Glomerular visceral epithelial cell (primary cell): Measurements from ENCODE around the gene TCL1A.

Experiments used
- DNase-seq: peaks from one replicate; pipeline ENCODE4 v3.0.0-alpha.2; 2016; ENCODE audit errors: extremely low spot score

Gene TCL1A

DNA sequence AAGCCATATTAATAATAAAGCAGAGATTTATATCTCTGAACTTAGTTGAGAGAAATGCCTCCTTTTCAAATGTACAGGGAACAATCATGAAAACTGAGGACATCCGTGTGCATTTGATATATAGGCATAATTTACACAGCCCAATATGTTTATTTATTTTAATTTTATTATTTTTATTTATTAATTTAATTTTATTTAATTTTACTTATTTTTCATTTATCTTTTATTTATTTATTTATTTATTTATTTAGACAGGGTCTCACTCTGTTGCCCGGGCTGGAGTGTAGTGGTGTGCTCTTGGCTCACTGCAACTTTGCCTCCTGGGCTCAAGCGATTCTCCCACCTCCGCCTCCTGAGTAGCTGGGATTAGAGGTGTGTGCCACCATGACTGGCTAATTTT, 8.4 kb downstream of the TCL1A start:
- no peak for DNase-seq

DNA sequence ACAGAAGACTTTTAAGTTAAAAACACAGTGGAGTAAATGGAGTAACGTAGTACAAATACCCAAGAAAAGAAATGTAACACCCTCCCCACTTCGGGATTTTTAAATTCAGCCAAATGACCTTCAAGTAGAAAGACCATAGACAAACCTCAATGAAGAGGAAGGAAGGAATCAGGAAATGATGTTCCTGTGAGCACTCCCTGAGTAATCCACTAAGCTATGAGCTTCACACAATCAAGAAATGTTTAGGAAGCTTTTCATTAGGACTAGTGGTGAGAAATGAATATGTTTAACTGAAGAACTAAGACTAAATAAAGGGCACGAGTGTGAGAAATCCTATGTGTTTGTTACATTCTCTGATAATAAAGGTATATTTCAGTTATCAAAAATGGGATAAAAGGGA, 10.1 kb downstream of the TCL1A start:
- DNase-seq, result no peak

DNA sequence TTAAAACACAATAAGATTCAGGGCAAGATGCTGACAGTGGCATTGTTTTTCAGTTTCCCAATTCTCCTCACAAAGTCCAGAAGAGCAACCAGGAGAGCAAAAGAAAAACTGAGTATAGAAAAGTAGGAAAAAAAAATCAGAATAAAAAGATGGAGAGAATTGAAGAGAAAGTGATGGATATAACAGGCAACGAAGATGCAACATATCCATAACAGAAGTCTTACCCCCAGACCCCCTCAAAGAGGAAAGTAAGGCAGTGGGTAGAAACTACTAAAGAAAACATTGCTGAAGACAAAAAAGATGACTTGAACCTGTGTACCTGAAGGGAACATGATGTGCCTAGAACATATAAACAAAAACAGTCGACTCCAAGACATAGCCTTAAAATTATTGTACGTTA, 10.6 kb downstream of the TCL1A start:
- DNase-seq, result no peak

DNA sequence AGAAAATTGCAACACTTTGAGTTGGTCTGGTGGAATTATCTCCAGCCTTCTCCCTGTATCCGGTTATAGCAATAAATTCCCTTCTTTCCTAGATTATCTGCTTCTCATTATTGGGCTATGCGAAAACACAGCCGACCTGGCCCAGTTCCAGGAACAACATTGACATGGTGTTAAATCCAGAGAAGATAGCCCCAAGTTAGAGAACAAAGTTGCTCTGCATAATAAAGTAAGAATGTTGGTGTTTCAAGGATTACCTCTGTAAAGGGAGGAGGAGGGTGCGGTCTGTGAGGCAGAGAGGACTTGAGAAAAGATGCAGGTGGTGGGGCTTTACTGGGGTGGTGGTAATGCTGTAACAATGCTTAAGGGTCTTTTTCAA, 12.1 kb downstream of the TCL1A start:
- DNase-seq, result no peak

DNA sequence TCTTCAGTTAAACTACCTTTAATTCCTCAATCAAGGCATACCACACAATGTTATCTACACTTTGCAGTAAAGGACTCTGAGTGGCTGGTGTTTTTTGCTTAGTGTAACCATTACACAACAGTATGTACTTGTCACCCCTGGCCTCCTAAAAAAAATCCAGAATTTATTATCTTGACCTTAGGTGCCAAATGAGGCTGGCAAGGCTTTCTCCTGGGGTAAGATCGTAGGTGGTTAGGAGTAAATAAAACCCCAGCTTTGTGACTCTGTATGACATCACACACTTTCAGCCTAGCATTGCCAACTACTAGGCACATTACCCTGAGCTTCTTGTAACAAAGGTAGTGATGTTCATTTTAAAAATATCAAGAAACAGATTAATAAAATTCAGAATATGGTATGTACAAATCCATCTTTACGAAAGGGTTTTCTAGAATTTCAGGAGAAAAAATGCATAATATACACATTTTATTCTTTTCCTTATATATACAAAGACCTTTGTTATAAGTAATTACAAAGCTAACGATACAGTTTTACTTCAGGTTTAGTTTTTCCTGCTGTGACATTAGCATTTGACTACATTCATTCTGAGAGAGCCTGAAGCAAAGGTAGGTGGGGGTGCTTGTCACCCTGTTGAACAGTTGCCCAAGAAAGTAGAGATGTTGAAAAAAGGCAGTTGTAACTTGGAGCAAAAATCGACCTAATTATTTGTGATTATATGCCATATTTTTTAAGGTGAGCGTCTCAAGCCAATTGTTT, 13.5 kb downstream of the TCL1A start:
- DNase-seq, result no peak

DNA sequence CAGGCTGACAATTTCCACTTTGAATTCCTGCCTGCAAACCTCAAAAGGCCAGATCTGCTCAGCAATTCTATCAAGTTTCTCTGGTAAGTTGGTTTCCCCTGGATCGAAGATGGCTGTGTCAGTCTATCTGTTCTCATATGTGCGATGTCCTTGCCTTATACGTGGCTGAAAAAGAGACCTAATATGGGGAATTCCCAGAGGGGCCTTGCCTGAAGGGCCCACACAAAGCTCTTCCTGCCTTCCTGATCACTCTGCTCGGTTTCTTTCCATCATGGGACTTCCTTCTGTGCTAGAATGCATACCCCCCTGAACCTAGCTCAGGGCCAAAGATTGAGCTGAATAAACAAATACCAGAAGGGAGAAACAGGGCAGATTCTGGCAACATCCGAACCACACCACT, 14.5 kb downstream of the TCL1A start:
- DNase-seq, result no peak

DNA sequence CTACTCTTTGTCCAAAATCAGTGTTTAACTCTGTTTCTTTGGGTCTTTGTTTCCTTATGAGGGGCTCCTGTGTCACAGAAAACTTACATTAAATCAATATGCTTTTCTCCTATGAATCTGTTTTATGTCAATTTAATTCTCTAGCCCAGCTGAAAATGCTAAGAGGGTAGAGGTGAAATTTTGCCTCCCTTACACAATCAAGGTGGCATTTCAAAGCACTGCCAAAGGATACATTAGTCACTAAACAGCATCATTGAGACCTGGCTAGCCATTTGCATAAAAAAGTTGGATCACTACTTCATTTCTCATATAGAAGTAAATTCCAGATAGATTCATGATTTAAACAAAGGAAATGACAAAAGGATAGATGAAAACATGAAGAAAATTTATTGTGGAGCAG, 15.6 kb downstream of the TCL1A start:
- no peak for DNase-seq

DNA sequence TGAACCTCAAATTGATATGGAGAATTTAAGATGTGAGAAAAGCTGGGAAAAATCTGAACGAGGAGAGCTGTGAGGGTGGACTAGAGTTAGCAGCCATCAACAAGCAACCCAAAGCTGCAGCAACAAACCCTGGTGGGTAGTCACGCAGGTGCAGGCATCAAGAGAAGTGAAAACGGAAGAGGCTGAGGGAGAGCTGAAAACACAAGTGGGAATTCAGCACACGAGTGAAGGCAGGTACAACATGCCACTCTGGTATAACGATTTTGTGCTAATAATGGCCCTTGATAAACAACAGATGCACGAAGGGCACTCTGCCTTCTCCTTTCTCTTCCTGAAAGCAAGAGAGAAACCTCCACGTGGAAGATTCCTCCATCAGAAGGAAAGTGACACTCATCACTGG, 16.2 kb downstream of the TCL1A start:
- DNase-seq, result no peak

DNA sequence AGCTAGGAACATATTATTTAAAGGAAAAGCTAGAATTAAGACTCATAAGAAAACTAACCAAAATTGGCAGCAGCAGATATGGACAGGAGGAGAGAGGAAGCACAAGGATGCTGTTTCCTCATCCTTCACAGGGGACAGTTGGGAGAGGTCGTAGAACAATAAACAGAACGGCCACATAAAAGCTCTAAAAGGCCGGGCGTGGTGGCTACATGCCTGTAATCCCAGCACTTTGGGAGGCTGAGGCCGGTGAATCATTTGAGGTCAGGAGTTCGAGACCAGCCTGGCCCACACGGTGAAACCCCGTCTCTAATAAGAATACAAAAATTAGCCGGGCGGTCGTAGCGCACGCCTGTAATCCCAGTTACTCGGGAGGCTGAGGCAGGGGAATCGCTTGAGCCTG, 17.2 kb downstream of the TCL1A start:
- DNase-seq, result no peak

DNA sequence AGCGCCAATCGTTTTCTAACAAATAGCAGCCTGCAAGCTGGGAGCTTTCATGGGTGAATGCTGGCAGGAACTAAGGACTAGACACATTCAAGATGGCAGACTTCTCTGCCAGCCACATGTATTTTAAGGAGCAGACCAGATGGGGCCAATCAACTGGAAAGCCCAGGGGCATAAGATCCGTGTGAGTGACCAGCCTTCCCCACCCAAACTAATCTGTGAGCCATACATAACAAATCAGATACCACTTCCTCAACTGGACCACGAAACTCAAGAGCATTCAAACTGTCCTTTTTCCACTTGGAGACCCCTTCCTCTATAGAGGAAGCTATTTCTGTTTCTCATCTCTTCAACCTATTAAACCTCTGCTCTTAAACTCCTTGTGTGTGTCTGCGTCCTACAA, 18.0 kb downstream of the TCL1A start:
- no peak for DNase-seq

DNA sequence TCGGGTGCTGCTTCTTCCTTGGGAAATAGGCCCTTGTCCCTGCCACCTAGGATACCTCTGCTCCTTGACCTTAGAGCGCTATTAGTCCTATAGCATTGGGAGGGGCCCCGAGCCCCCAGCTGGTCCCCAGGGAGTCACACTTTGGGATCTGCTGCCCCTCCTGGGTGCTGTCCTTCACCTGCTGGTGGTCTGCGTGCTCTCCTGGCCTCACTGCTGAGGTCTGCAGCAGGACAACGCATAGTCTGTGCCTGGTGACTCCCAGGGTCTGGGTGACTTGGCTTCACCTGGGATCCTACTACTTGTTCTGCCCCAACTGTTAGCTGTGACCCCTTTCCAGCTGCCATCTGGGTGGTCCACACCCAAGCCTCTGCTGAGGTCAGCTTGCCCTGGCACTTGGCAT, 18.9 kb downstream of the TCL1A start:
- DNase-seq, result no peak

DNA sequence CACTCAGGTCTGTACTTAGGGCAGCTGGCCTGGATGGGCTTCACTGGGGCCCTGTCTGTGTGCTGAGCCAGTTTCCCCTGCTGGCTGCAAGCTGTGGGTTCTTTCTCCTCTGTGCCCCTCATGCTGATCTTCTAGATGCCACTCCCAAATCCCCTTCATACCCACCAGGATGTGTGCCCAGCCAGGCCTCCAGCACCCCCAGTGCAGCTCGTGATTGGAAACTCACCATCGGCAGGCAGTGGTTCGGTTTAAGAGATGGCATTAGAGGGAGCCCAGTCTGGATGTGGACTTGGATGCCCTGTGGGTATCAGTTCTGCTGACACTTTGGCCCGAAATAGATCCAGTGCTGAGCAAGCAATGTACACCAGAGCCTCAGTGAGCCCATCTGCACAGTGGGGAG, 21.8 kb downstream of the TCL1A start:
- DNase-seq, result no peak

DNA sequence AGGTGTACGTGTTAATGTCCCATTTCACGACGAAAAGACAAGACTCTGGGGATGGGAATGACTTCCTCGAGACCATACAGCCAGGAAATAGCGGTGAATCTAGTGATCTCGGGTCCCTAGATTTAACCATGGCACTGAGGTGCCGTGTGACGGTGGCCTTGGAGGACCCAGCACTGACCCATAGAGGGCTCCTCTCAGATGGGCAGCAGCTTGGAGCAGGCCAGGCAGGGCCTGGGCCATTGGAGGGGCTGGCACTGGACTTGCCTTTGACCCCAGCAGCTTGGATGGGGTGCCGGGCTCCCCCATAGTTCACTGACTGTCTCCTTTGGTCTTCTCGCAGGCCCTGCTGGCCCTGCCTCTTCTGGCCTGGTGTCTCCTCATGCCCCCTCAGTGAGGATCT, 22.3 kb downstream of the TCL1A start:
- no peak for DNase-seq

DNA sequence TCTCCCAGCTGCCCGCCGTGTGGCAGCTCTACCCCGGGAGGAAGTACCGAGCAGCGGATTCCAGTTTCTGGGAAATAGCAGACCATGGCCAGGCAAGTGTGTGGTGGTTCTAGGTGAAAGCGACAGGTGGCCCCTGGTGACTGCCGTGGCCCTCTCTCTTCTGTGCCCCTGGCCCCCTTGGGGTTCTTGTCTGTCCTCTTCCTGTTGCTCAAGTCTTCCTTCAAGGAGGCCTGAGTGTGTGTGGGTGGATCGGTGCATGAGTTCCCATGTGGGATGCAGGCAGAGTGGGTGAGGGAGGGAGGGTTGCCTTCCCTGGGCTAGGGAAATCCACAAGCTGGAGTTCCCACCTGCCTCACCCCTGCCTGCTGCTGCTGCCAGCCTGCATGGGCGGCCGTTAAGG, 23.1 kb downstream of the TCL1A start:
- no peak for DNase-seq

DNA sequence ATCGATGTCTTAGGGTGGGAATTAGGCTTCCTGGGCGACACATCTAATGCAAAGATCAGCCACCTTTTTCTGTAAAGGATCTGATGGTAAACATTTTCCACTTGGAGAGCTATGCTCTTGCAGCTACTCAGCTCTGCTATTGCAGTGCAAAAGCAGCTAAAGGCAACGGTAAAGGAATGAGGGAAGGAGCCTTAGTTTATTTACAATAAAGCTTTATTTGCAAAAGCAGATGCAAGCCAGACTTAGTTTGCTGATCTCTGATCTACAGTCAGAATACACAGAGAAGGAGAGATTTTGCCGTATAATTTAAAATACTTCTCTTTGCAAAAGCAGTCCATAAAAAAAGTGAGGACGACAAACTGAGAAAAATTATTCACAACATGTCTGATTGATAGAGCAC, 24.5 kb downstream of the TCL1A start:
- DNase-seq, result no peak

DNA sequence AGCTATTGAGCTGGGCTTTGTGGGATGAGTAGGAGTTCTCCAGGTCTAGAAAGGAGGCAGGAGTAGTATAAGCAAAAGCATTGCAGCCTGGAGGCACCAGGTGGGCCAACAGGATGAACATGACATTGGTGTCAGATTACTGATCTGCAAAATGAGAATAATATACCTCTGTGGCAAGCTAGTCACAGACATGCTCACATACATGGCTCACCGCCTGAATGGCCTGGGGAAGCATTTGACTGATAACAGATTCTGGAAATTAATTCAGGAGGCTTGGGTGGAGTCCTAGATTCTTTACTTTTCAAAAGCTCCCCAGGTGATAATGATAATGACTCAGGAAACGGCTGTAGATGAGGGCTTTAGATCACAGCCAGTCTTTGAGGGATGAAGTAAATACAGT, 27.0 kb downstream of the TCL1A start:
- DNase-seq, result no peak

DNA sequence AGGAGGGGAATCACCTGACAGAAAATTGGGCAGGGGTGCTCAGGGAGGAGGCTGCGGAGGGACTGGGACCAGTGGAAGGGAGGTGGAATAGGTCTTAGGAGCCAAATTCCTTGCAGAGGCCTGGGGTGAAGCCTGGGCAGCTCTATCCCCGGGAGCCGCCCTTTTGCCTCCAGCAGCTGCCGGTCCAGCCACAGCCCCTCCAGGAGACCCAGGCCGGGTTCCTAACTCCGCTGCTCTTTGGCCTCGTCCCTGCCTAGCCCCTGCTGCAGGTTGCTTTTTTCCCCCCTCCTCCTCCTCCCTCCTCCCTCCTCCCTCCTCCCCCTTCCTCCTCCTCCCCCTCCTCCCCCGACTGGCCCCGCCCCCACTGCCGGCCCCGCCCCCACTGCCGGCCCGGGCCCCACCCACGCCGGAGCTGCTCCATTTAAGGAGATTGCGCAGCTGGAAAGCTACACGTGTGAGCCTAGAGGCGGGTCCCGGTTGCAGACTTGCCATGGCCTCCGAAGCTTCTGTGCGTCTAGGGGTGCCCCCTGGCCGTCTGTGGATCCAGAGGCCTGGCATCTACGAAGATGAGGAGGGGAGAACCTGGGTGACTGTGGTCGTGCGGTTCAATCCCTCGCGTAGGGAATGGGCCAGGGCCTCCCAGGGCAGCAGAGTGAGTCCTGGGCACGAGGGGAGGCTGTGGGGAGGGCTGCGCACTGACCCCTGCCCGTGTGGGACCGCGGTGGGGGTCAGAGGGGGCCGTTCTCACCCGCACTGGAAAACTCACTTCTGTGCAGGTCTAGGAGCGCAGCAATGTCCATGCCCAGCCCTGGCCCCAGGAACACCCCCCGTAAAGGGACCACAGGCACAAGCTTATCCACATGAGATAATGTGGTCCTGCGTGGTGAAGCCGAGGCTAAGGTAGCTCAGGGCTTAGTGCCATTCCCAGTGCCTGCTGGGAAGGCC, 27.7 kb downstream of the TCL1A start, which contains the start of gene TCL1B:
TSS of gene TCL1B (plus strand) at position 449 of the 945 bp plus-strand sequence. CDS start at position 491, 42 bp downstream.
- no peak for DNase-seq

DNA sequence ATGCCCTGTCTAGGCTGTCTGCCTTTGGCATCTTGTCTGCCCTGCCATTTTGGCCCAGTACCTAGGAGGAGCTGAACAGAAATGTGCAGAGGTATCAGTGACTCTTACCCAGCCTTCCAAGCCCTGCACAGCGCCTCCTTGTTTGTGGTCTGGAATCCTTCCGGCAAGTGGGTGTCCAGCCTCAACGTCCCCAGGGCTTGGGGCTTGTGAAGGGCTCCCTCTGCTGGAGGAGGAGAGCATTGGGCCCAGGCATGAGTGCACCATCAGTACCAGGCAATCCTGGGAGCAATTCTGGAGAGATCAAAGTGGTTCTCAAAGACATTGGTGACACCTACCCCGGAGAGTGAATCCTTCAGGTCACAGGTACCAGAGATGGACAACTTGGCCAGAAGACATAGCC, 30.1 kb downstream of the TCL1A start:
- DNase-seq, result peak; percentile 2

DNA sequence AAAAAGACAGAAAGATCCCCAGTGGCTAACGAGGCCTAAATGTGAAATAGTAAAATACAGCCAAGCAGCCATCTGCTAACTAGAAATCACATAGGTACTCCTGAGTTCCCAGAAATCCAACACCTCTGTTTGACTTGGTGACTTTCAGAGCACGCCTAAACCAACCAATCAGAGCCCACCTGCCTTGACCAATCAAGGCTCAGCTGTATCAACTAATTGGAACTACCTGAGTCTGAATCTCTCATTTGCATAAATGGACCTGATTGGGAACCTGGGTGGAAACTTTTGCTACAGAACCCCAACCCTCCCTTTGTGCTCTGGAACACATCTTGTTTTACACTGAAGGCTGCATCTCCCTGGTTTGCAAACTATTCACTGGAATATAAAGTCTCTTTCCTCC, 32.8 kb downstream of the TCL1A start:
- DNase-seq, result no peak

DNA sequence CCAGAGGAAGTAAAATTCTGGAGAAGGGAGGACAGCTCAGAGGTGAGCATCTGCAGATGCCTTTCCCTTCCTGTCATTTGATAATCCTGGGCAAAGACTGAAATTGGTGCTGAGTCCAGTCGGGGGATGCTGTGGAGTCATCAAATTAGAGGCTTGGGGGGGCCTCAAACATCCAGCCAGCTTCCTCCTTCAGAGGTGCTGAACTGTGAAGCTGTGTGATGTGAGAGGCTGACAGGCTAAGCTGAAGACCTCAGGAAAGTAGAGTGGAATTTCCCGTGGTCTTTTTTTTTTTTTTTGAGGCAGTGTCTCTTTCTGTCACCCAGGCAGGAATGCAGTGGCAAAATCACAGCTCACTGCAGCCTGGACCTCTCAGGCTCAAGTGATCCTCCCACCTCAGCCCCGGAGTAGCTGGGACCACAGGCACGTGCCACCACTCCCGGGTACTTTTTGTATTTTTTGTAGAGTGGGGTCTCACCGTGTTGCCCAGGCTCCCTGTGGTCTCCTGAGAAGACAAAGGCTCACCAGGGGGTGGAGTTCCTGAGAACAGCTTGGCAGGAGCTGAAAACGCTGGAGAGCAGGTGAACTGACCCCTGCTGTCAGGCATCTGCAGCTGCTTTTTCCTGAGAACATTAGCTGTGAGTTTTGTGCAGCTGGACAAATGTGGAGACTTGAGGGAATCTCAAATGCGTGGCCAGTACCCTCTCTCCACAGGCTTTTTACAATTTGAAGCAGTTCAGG, 33.8 kb downstream of the TCL1A start:
- no peak for DNase-seq

DNA sequence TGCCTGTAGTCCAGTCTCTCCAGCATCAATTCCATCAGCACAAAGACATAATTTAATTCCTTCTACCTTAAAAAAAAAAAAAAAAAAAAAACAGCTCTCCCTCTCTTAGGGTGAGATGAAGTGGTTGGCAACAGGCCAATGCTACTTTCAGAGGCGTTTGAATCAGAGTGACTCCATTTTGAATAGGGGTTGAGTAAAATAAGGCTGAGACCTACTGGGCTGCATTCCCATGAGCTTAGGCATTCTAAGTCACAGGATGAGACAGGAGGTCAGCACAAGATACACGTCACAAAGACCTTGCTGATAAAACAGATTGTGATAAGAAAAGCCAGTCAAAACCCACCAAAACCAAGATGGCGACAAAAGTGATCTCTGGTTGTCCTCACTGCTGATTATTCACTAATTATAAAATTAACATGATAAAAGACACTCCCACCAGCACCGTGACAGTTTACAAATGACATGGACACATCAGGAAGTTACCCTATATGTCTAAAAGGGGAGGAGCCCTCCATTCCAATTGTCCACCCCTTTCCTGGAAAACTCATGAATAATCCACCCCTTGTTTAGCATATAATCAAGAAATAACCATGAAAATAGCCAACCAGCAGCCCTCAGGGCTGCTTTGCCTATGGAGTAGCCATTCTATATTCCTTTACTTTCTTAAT, 34.6 kb downstream of the TCL1A start:
- no peak for DNase-seq
